Nephron progenitor cell (in vitro differentiated cells): Measurements from ENCODE around the gene RIMS3.
A peak's percentile ranks its signal among the peaks of the same experiment; 100 is the strongest.

Experiments
- DNase-seq: peaks from one replicate; pipeline ENCODE4 v3.0.0; 2021
- H3K27ac Mint-ChIP-seq: 2 replicates; pipeline ENCODE4 v1.8.0; 2021; ENCODE audit warnings: mild to moderate bottlenecking, moderate library complexity, mixed read lengths
- H3K27me3 Mint-ChIP-seq: 2 replicates; pipeline ENCODE4 v1.8.0; 2021; ENCODE audit warnings: mild to moderate bottlenecking, low read depth, mixed read lengths; ENCODE audit not compliant: poor library complexity
- H3K36me3 Mint-ChIP-seq: 2 replicates; pipeline ENCODE4 v1.8.0; 2021; ENCODE audit warnings: low read depth, mixed read lengths
- H3K4me1 Mint-ChIP-seq: 2 replicates; pipeline ENCODE4 v1.8.0; 2021; ENCODE audit warnings: mixed read lengths
- H3K4me3 Mint-ChIP-seq: 2 replicates; pipeline ENCODE4 v1.8.0; 2021; ENCODE audit warnings: mild to moderate bottlenecking, moderate library complexity, mixed read lengths
- H3K9me3 Mint-ChIP-seq: 2 replicates; pipeline ENCODE4 v1.8.0; 2021; ENCODE audit warnings: mild to moderate bottlenecking, moderate library complexity, mixed read lengths
- TF ChIP-seq, protein P1 (sequence below): fragments of 200-600 bp; sonication (generic); IDR thresholded peaks from 2 replicates; pipeline ENCODE4 v1.5.0; 2021; ENCODE audit warnings: antibody characterized with exemption

Gene RIMS3

DNA sequence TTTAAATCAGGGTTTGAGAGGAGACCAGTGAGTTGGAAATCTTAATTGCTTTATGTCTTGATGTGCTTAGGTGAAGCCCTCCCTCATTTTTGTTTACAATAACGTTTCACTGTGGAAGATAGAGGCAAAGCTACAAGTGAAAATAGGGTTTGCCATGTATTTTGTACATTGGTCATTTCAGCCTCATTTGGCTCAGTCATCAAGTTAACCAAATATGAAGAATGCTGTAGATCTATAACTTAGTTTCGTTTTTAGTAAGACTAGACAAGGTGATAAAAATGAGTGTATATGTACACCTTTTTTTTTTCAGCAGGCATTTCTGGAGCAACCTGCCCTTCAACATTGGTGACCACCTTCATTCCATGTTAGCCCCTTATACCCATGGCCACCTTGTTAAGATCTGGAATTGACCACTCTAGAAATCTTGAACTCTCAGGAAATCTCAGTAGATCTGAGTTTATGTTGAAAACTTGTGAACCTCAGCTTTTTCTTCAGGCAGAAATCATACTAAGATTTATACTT is 28.9 kb upstream of the RIMS3 start:
- Mint-ChIP-seq H3K4me1 (peaks cover 56% of the 10 kb centered on the region), H3K27me3 (no peaks in the 10 kb centered on the region), H3K9me3 (no peaks in the 10 kb centered on the region), H3K27ac (no peak overlapping the region), H3K4me3 (no peak overlapping the region), H3K36me3 (peaks cover 13% of the 10 kb centered on the region)
- TF ChIP-seq, protein P1, sequence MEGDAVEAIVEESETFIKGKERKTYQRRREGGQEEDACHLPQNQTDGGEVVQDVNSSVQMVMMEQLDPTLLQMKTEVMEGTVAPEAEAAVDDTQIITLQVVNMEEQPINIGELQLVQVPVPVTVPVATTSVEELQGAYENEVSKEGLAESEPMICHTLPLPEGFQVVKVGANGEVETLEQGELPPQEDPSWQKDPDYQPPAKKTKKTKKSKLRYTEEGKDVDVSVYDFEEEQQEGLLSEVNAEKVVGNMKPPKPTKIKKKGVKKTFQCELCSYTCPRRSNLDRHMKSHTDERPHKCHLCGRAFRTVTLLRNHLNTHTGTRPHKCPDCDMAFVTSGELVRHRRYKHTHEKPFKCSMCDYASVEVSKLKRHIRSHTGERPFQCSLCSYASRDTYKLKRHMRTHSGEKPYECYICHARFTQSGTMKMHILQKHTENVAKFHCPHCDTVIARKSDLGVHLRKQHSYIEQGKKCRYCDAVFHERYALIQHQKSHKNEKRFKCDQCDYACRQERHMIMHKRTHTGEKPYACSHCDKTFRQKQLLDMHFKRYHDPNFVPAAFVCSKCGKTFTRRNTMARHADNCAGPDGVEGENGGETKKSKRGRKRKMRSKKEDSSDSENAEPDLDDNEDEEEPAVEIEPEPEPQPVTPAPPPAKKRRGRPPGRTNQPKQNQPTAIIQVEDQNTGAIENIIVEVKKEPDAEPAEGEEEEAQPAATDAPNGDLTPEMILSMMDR, result no peak
- no peak for DNase-seq

DNA sequence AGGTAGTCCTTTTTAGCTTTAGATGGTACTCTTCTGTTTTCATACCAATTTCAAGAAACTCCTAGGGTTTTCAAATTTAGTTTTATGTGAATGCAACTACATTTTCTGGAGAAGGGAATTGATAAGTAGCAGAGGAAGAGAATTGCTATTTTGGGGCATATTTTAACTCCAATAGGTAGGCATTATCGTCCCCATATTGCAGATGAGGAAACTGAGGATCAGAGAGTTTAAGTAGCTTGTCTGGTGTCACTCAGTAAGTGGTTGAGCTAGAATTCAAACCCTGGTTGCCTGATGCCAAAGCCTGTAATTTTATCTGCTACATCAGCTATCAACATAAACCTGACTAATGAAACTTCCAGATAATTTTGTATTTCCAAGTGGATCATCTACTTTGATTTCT is 27.9 kb upstream of the RIMS3 start:
- H3K36me3 Mint-ChIP-seq, result peaks cover 21% of the 10 kb centered on the region
- no peak for DNase-seq
- no peaks in the 10 kb centered on the region for H3K9me3 Mint-ChIP-seq
- H3K27me3 Mint-ChIP-seq, result no peaks in the 10 kb centered on the region
- TF ChIP-seq, protein P1, result no peak
- H3K4me1 Mint-ChIP-seq, result peaks cover 56% of the 10 kb centered on the region
- peak overlapping the region; percentile 97 for H3K4me3 Mint-ChIP-seq
- no peak overlapping the region for H3K27ac Mint-ChIP-seq

DNA sequence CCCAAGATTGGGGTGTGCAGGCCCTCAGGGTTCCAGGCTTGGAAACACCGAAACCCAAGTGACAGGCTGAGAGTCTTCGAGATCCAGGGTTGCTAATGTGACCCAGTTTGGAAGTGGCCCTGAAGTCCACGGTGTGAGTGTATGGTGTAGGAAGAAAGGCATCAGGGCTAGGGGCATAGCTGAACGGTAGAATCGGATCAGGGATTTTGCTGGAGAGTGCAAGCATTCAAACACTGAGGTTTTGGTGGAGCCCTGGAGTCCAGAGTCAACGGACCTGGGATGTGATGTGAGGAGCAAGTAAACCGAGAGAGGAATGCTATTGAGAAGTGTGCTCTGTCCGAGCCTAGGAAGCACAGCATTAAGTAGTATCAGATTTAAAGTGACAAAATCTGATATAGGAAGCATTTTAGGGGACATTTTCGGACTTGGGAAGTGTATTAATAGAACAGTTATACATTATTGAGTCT is 27.0 kb upstream of the RIMS3 start:
- DNase-seq, result no peak
- Mint-ChIP-seq H3K36me3 (peaks cover 31% of the 10 kb centered on the region), H3K4me3 (peak overlapping the region; percentile 97), H3K4me1 (peaks cover 56% of the 10 kb centered on the region), H3K27me3 (no peaks in the 10 kb centered on the region), H3K27ac (peak overlapping the region; percentile 99), H3K9me3 (no peaks in the 10 kb centered on the region)
- TF ChIP-seq, protein P1, result no peak

DNA sequence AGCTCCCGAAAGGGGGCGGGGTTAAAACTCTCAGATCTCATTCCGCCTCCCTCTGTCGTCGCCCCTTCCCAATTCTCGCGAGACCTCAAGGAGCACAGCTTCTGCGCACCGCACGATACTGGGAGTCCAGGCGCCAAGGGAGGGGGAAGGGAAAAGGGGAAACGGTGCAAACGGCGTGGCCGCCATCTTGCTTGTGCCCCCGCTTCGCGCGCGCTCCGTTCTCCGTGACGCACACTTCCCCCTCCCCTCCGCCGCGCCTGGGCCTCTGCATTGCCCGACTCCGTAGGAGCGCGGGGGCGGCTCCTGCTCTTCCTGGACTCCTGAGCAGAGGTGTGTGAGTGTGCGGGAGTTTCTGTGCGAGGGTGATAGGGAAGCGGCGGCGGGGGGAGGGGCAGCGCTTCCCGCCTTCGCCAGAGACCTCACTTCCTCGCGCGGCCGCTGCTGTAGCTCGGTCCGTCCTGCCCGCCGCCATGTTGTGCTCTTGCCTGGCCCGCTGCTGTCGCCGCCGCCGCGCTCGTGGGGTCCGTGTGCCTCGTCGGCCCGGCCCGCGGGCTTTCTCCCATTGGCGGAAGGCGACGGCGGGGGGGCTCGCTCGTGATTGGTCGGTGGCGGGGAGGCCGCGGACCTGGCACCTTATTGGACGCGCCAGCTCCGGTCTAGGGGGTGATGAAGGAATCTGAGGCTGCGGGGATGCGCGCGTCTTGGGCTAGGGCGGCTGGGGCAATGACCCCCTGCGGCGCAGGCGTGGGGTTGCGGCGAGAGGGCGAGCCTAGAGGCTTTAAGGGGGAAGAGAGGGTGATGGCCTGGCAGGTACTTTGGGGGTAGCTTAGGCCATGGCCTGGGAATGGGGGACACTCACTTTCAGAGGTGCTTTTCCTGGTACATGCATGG is 26.3 kb upstream of the RIMS3 start, which contains the start of gene NFYC:
TSS of gene NFYC (plus strand) at position 167 of the 891 bp plus-strand sequence. CDS start 47,140 bp downstream, outside the sequence.
- Mint-ChIP-seq H3K27me3 (no peaks in the 10 kb centered on the region), H3K4me1 (peaks cover 55% of the 10 kb centered on the region), H3K4me3 (peak within 1 kb of the TSS; percentile 97), H3K27ac (peak within 1 kb of the TSS; percentile 99), H3K9me3 (peaks cover under 1% of the 10 kb centered on the region), H3K36me3 (peaks cover 38% of the 10 kb centered on the region)
- peak; percentile 94 for DNase-seq
- TF ChIP-seq, protein P1, result no peak

DNA sequence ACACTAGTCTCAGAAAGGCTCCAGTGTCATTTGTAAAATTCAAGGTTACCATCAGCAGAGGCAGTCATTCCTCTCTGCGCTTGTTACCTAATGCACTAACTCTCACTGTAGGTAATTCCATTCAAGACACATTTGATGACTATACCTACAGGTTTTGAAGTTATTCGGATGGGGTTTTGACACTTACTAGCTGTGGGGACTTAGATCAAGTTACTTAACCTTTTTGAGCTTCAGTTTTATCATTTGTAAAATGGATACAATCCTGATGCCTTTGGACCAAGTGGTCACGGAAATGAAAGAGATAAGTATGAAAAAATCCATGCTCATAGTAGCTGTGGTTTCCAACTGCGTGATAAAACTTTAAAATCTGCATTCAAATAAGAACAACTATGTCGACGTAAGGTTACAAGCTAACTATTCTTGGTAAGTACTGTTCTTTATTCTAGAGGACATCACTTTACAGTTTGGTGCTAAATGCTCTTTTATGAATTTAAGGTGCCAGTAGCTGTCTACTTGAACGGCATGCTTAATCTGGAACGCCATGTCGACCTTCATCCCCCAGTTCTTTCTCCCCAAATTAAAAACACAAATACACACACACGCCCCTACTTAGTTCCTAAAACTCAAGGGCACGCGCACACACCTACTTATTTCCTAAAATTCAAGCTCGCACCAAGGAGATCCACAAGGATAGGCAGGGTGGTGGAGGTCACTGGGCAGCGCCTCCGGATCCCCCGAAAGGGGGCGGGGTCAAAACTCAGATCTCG is 25.5 kb upstream of the RIMS3 start:
- no peaks in the 10 kb centered on the region for H3K27me3 Mint-ChIP-seq
- DNase-seq, result no peak
- peaks cover 4% of the 10 kb centered on the region for H3K9me3 Mint-ChIP-seq
- H3K27ac Mint-ChIP-seq, result peak overlapping the region; percentile 99
- H3K36me3 Mint-ChIP-seq, result peaks cover 46% of the 10 kb centered on the region
- peaks cover 48% of the 10 kb centered on the region for H3K4me1 Mint-ChIP-seq
- TF ChIP-seq, protein P1, result no peak
- H3K4me3 Mint-ChIP-seq, result peak overlapping the region; percentile 97
